WI38 (cell line): ENCODE results near the gene MMADHC.

Experiments used
- H3K4me3 ChIP-seq: 2 replicates; pipeline ENCODE4 v1.5.1; 2011; ENCODE audit warnings: low read depth, mild to moderate bottlenecking, control low read depth, low read length
- CTCF ChIP-seq: IDR thresholded peaks from 2 replicates; pipeline ENCODE4 v1.5.1; 2012; ENCODE audit warnings: low read depth, mild to moderate bottlenecking, control low read depth, low read length

MMADHC gene

DNA sequence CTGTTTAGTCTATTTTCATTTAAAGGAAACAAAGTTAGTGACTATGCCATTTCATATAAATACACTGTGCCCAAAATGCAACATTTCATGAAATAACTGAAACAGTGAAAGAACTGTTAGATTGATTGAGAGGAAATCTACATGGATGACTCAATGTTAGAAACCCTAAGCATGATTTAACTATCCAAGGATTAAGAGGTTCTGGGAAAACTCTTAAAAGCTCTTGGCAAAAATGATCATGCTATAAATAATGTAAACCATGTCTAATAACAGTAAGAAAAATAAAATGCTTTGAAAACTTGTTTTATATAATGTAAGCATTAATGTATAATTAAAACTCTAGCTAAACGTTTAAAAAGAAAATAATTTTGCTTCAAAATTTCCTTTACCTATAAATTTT is 23.5 kb downstream of the MMADHC start:
- no peak for TF ChIP-seq CTCF
- no peak overlapping the region for H3K4me3 ChIP-seq

- H3K4me3 ChIP-seq, result peak overlapping the region; percentile 28
- no peak for TF ChIP-seq CTCF
Measured at GRCh38 chr2:149562324-149562723, 25.3 kb downstream of the MMADHC start.

DNA sequence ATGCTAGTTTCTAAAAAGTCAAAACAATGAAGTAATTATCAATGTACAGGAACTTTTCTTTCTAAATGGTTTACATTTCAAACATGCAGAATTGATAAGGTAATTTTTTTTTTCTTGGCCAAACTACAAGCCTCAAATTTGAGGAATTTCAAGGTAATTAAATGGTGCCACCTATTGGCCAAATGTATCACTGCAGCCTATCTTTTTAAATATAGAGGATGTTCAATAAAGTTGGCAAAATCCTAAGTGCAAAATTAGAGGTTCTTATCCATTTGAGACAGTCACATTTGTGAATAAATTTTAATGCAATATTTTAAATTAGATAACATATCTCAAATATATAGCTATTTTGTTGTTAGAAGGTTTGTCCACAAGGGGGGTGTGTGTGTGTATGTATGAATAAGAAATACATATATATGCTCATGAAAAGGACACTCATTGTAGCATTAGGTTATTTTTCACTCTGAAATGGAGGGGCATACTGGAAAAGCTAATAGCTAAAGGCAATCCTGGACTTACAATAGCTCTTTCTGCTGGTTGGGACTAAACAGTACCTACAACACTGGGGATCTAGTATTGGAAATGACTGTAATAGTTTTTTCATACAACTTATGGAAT is 26.2 kb downstream of the MMADHC start:
- TF ChIP-seq CTCF, result peak; percentile 51; the same call in 1 of the 2 replicates

DNA sequence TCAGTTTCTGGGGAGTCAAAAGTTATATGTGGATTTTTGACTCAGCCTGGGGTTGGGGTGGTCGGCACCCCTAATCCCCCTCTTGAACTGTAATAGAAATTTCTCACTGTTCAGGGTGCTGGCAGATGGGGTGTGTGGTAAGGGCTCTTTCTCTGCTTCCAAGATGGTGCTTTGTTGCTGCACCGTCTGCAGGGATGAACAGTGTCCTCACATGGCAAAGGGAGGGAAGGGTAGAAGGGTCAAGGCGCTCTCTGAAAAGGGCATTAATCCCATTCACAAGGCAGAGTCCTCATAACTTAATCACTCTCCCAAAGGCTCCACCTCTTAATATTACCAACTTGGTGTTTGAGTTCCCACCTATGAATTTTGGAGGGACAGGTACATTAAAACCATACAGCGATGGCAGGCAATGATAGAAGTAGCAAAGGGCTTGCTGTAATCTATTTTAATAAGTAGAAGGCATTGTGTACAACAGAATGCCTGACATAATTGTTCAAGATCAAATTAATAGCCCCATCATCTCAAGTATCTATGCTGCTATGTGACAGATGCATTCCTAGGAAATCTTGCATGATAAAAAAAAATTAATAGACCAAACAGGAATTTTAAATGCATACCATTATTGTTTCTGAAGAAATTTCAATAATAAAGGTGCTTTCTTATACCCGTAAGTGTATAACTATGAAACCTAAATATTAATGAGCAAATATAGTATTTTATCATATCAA is 28.1 kb downstream of the MMADHC start:
- TF ChIP-seq CTCF, result no peak
- no peak overlapping the region for H3K4me3 ChIP-seq

More for the DNA sequence above, 26.2 kb downstream of the MMADHC start:
- H3K4me3 ChIP-seq, result no peak overlapping the region

DNA sequence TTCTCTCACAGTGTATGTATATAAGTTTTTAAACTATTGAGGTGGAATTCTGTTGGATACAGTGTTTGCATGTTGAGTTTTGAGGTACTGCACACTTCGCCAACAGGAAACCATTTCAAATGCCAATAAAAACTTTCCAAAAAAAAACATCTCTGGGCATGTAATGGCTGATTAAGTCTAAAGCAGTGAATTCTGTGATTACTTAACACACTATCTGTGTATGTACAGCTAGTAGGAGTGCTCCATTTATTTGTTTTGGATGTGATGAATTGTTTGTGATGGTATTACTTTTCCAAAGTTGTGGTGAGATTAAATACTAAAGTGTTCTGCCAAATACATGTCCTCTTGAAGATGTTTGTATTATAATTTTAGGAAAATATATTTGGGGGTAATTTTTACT is 31.1 kb downstream of the MMADHC start:
- no peak overlapping the region for H3K4me3 ChIP-seq
- TF ChIP-seq CTCF, result no peak

DNA sequence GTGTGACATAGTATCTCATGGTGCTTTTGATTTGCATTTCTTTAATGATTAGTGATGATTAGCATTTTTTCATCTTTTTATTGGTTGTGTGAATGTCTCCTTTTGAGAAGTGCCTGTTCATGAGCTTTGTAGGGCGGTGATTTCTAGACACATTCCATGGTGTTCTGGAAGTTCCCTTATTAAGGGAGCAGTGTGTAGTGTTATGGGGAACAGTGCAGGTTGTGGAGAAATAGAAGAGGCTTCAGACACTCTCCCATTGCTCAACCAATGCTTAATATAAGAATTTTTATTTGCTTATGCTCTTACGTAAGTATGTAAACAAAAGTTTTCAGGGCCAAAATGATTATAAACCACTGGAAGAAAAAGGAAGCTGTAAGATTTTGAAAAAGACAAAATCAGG is 34.7 kb downstream of the MMADHC start:
- TF ChIP-seq CTCF, result no peak
- H3K4me3 ChIP-seq, result no peak overlapping the region

- no peak overlapping the region for H3K4me3 ChIP-seq
- no peak for TF ChIP-seq CTCF
Measured at GRCh38 chr2:149552226-149552625, 35.3 kb downstream of the MMADHC start.
